Glutamatergic neuron (in vitro differentiated cells): ENCODE measurements around the gene GPATCH4. TPM values are rescaled to one million over a fixed set of nuclear protein-coding genes. Genes with fewer than 3 reads are reported as not detected.

ENCODE experiments used
- DNase-seq: peaks from one replicate; pipeline ENCODE4 v3.0.0; 2022
- H3K27ac Mint-ChIP-seq: one replicate; pipeline ENCODE4 v1.8.0; 2020; ENCODE audit warnings: mild to moderate bottlenecking, mixed read lengths, inconsistent platforms; ENCODE audit not compliant: unreplicated experiment
- H3K27me3 Mint-ChIP-seq: one replicate; pipeline ENCODE4 v1.8.0; 2020; ENCODE audit warnings: mild to moderate bottlenecking, moderate library complexity, mixed read lengths, inconsistent platforms; ENCODE audit not compliant: unreplicated experiment
- H3K36me3 Mint-ChIP-seq: one replicate; pipeline ENCODE4 v1.8.0; 2020; ENCODE audit warnings: mild to moderate bottlenecking, mixed read lengths, inconsistent platforms; ENCODE audit not compliant: unreplicated experiment
- H3K4me1 Mint-ChIP-seq: one replicate; pipeline ENCODE4 v1.8.0; 2020; ENCODE audit warnings: mild to moderate bottlenecking, low read depth, mixed read lengths, inconsistent platforms; ENCODE audit not compliant: unreplicated experiment
- H3K4me3 Mint-ChIP-seq: one replicate; pipeline ENCODE4 v1.8.0; 2020; ENCODE audit warnings: mild to moderate bottlenecking, mixed read lengths, inconsistent platforms; ENCODE audit not compliant: unreplicated experiment
- H3K9me3 Mint-ChIP-seq: one replicate; pipeline ENCODE4 v1.8.0; 2020; ENCODE audit warnings: mild to moderate bottlenecking, moderate library complexity, mixed read lengths, inconsistent platforms; ENCODE audit not compliant: unreplicated experiment
- total RNA-seq: library from RNA; stranded (reverse); fragmentation: NEBNext Ultra II Directional; extraction: Animal tissue kit (Norgen Biotek cat#: 25700); gene quantifications from one replicate; pipeline ENCODE4 v1.2.1, GENCODE V29; 2021; ENCODE audit not compliant: unreplicated experiment
- TF ChIP-seq, protein P1 (sequence below): fragments of 200-600 bp; sonication (generic); IDR thresholded peaks from one replicate; pipeline ENCODE4 v1.5.0; 2021; ENCODE audit not compliant: partially characterized antibody, unreplicated experiment

The GPATCH4 gene
- total RNA-seq, 1 donor from 2014 or later, result 13.2 TPM

DNA sequence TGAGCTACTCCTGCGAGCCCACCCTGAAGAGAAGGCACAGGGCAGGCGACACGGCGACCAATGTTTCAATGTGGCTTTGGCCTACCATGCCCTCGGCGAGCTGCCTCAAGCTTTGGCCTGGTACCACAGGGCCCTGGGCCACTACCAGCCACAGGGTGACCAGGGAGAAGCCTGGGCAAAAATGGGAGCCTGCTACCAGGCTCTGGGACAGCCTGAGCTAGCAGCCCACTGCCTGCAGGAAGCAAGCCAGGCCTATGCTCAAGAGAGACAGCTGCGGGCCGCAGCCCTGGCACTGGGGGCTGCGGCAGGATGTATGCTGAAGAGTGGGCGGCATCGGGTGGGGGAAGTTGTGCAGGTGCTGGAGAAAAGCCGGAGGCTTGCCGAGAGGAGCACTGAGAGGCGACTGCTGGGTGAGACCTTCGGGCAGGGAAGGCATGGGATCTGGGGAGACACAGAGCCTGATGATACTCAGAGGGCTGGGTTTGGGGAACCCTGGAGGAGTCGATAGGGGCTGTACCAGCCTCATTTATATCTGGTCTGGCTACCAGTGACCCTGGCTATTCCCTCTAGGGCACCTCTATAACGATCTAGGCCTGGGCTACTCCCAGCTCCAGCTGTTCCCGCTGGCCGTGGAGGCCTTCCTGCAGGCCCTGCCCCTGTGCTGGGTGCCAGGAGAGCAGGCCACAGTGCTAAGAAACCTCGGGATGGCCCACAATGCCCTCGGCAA lies 19.5 kb downstream of the GPATCH4 start:
- peaks cover 13% of the 10 kb centered on the region for H3K27me3 Mint-ChIP-seq
- peaks cover 11% of the 10 kb centered on the region for H3K4me1 Mint-ChIP-seq
- no peak overlapping the region for H3K27ac Mint-ChIP-seq
- TF ChIP-seq, protein P1, sequence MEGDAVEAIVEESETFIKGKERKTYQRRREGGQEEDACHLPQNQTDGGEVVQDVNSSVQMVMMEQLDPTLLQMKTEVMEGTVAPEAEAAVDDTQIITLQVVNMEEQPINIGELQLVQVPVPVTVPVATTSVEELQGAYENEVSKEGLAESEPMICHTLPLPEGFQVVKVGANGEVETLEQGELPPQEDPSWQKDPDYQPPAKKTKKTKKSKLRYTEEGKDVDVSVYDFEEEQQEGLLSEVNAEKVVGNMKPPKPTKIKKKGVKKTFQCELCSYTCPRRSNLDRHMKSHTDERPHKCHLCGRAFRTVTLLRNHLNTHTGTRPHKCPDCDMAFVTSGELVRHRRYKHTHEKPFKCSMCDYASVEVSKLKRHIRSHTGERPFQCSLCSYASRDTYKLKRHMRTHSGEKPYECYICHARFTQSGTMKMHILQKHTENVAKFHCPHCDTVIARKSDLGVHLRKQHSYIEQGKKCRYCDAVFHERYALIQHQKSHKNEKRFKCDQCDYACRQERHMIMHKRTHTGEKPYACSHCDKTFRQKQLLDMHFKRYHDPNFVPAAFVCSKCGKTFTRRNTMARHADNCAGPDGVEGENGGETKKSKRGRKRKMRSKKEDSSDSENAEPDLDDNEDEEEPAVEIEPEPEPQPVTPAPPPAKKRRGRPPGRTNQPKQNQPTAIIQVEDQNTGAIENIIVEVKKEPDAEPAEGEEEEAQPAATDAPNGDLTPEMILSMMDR, result no peak
- no peaks in the 10 kb centered on the region for H3K9me3 Mint-ChIP-seq
- H3K4me3 Mint-ChIP-seq, result no peak overlapping the region
- DNase-seq, result no peak
- no peaks in the 10 kb centered on the region for H3K36me3 Mint-ChIP-seq

DNA sequence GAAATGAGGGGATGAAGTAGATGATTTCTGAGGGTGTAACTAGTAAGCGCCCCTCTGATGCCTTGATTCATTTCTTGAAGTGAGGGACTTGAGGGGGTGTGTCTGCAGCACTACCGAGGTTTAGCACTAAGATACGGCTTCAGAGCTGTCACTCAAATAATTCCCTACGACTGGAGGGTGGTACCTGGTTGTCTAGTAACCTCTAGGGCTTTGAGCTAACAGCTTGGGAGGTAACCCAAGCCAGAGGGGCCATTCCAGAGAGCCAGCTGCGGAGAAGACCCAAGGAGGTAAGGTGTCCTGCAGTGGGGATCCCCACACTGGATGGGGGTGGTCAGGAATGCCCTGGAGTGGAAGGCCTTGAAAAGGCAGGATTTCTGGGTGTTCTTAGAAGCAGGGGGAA lies 21.8 kb downstream of the GPATCH4 start, which contains the start of gene TTC24:
TSS of gene TTC24 (plus strand) at position 252 of the 400 bp plus-strand sequence. CDS start 1,642 bp downstream, outside the sequence.
- TF ChIP-seq, protein P1, result no peak
- Mint-ChIP-seq H3K9me3 (no peaks in the 10 kb centered on the region), H3K27me3 (peaks cover 10% of the 10 kb centered on the region), H3K36me3 (no peaks in the 10 kb centered on the region), H3K27ac (no peak within 1 kb of the TSS), H3K4me3 (no peak within 1 kb of the TSS), H3K4me1 (peaks cover 15% of the 10 kb centered on the region)
- no peak for DNase-seq

DNA sequence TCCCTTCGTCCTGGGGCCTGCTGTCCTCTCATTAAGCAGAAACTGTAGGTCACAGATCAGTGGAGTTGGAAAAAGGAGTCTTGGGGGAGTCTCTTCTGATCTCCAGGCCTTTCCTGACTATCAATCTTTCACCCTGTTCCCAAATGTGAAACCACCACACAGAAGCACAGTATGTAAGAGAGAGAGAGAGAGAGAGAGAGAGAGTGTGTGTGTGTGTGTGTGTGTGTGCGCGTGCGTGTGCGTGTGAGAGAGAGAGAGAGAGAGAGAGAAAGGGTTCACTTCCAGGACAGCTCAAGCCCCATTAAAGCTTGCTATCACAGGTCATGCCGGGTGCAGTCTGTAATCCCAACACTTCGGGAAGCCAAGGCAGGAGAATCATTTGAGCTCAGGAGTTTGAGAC lies 23.2 kb downstream of the GPATCH4 start:
- Mint-ChIP-seq H3K27ac (peak overlapping the region; percentile 3), H3K4me1 (peaks cover 10% of the 10 kb centered on the region), H3K36me3 (no peaks in the 10 kb centered on the region), H3K9me3 (no peaks in the 10 kb centered on the region), H3K27me3 (peaks cover 8% of the 10 kb centered on the region), H3K4me3 (peak overlapping the region; percentile 1)
- DNase-seq, result no peak
- TF ChIP-seq, protein P1, result no peak

DNA sequence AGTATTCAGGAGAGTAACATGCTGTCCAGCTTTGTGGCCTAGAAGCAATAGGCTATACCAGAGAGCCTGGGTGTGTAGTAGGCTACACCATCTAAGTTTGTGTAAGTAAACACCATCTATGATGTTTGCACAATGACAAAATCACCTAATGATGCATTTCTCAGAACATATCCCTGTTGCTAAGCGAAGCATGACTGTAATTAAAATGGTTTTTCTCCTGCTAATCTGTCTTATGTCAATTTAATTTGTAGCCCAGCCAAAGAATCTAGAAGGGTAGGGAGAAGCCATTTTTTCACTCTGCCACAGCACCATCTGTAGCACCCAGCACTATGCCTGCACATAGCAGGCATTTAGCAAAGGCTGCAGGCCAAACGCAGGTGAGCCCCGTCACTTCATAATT lies 23.7 kb downstream of the GPATCH4 start:
- peaks cover 10% of the 10 kb centered on the region for H3K4me1 Mint-ChIP-seq
- H3K4me3 Mint-ChIP-seq, result peak overlapping the region; percentile 1
- H3K9me3 Mint-ChIP-seq, result peaks cover 3% of the 10 kb centered on the region
- peaks cover 8% of the 10 kb centered on the region for H3K27me3 Mint-ChIP-seq
- no peaks in the 10 kb centered on the region for H3K36me3 Mint-ChIP-seq
- DNase-seq, result no peak
- TF ChIP-seq, protein P1, result no peak
- no peak overlapping the region for H3K27ac Mint-ChIP-seq

DNA sequence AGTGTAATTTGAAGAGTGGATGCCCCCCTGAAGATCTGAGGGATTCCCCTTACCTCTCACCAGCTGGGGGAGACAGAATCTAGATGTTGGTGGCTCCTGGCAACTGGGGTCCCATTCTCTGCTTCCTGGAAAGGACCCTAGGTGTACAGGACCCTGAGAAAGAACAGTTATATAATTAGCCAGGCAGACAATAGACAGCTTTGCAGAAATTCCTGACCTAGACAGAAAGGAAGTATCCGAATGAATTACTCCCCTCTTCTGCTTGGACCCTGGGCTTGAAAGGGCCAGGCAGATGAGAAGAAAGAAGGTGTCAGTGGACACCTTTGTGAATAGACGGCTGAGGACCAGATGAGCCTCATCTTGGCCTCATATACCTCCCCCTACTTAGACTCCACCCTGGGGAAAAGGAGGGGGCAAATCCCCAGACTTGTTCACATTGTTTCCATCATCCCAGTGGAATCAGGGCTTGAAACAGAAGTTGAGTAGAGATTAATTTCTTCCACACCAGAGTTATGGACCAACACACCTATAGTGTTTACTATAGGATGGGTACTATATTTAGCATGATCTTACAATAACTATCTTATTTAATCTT lies 27.1 kb downstream of the GPATCH4 start:
- Mint-ChIP-seq H3K27me3 (peaks cover 6% of the 10 kb centered on the region), H3K36me3 (no peaks in the 10 kb centered on the region), H3K9me3 (peaks cover 3% of the 10 kb centered on the region), H3K4me3 (no peak overlapping the region), H3K27ac (no peak overlapping the region), H3K4me1 (peaks cover 15% of the 10 kb centered on the region)
- TF ChIP-seq, protein P1, result no peak
- no peak for DNase-seq
